Esophagus squamous epithelium (tissue), 5 donors: Measurements from ENCODE around the gene MICB. TPM values are rescaled to one million over a fixed set of nuclear protein-coding genes. Genes with fewer than 3 reads are reported as not detected.

ENCODE experiments used
- DNase-seq: peaks from one replicate; lab custom pipeline; 2025; lab: John Stamatoyannopoulos, UW
- H3K27ac ChIP-seq, 4 donors: fragments of 200-600 bp; sonication (generic); one replicate each; pipeline ENCODE4 v1.5.1; 2016 to 2019; ENCODE audit warnings: mild to moderate bottlenecking in 1 of 4
- H3K27me3 ChIP-seq, 4 donors: fragments of 200-600 bp; sonication (generic); 1 replicate in 3 of 4; 2 replicates in 1 of 4; pipeline versions ENCODE4 v1.5.1 to v1.6.0; 2017 to 2021; ENCODE audit warnings: antibody characterized with exemption in 1 of 4
- H3K36me3 ChIP-seq, 3 donors: fragments of 200-600 bp; sonication (generic); one replicate each; pipeline ENCODE4 v1.5.1; 2016 to 2019
- H3K4me1 ChIP-seq, 3 donors: fragments of 200-600 bp; sonication (generic); one replicate each; pipeline ENCODE4 v1.5.1; 2017 to 2019
- H3K4me3 ChIP-seq, 4 donors: fragments of 200-600 bp; sonication (generic); 1 replicate in 3 of 4; 2 replicates in 1 of 4; pipeline ENCODE4 v1.5.1; 2016 to 2019; ENCODE audit warnings: mild to moderate bottlenecking in 2 of 4, moderate library complexity in 1 of 4
- H3K9me3 ChIP-seq, 3 donors: fragments of 200-600 bp; sonication (generic); one replicate each; pipeline ENCODE4 v1.5.1; 2016 to 2019
- POLR2A ChIP-seq, 4 donors: fragments of 450-650 bp; IDR thresholded peaks; one replicate each; pipeline ENCODE4 v1.6.1; 2017; ENCODE audit warnings: antibody characterized with exemption in 4 of 4, mild to moderate bottlenecking in 4 of 4, moderate library complexity in 3 of 4
- WGBS, 2 donors: methylation state at CpG; one replicate each; pipeline ENCODE4 v1.1.5; 2018; 5-methylcytosine and 5-hydroxymethylcytosine counted together
- intact Hi-C: fragments of 100-400 bp; cut with DNase I; formaldehyde crosslinking; loops from one replicate; pipeline ENCODE4 v1.15.0; 2022
- total RNA-seq, 4 donors: library from RNA; depleted of rRNA; stranded (reverse); fragments of >200 nt; gene quantifications; one replicate each; pipeline ENCODE4 v1.1.0, GENCODE V29; 2016
- TF ChIP-seq, protein P1 (sequence below), 6 experiments: fragments of 450-650 bp in 4 of 6; fragments of 200-600 bp in 2 of 6; sonication (generic) in 2 of 6; IDR thresholded peaks; one replicate each; pipeline ENCODE4 v1.5.1; 2016 to 2019; ENCODE audit warnings: antibody characterized with exemption in 6 of 6, mild to moderate bottlenecking in 4 of 6, moderate library complexity in 4 of 6
- donor health status: DM: yes; HTN: yes; CAD: no.

The MICB gene
- total RNA-seq, 4 donors from 2014 or later, result 0.23 to 2.6 (median 2.1) TPM

DNA sequence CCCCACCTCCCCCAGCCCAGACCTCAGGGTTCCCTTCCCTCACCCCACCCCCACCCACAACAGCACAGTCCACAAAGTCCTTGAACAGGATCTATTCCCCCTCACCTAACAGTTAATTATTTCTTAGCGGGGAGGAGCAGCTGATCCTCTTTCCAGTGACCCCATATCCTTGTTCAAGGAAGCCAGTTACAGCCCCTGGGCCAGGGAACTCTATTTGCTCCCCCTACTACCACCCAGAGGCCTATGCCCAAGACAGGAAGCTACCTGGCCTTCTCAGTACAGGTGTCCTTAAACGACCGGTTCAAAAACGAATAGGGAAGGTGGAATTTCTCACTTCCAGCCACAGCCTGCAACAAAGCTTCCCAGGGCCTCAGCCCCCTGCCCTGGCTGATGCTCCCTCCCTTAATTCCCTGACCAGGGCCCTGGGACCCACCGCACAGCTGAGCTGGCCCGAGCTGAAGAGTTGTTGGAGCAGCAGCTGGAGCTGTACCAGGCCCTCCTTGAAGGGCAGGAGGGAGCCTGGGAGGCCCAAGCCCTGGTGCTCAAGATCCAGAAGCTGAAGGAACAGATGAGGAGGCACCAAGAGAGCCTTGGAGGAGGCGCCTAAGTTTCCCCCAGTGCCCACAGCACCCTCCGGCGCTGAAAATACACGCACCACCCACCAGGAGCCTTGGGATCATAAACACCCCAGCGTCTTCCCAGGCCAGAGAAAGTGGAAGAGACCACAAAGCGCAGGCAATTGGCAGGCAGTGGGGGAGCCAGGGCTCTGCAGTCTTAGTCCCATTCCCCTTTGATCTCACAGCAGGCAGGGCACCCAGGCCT is 31.6 kb downstream of the MICB start:
- no peak overlapping the region for H3K27ac ChIP-seq
- no peaks in the 10 kb centered on the region for H3K27me3 ChIP-seq
- no peak overlapping the region for H3K4me3 ChIP-seq
- no peaks in the 10 kb centered on the region for H3K9me3 ChIP-seq
- intact Hi-C loops, result no loop called here
- no peak for DNase-seq
- no CpG with 5 or more reads among the region's 12 CpGs for WGBS, 2 donors
- peaks cover 11 to 57% (median 46%) of the 10 kb centered on the region in 3 donors for H3K36me3 ChIP-seq
- TF ChIP-seq POLR2A (IDR thresholded peaks at IDR 0.05), result no peak
- TF ChIP-seq, protein P1, sequence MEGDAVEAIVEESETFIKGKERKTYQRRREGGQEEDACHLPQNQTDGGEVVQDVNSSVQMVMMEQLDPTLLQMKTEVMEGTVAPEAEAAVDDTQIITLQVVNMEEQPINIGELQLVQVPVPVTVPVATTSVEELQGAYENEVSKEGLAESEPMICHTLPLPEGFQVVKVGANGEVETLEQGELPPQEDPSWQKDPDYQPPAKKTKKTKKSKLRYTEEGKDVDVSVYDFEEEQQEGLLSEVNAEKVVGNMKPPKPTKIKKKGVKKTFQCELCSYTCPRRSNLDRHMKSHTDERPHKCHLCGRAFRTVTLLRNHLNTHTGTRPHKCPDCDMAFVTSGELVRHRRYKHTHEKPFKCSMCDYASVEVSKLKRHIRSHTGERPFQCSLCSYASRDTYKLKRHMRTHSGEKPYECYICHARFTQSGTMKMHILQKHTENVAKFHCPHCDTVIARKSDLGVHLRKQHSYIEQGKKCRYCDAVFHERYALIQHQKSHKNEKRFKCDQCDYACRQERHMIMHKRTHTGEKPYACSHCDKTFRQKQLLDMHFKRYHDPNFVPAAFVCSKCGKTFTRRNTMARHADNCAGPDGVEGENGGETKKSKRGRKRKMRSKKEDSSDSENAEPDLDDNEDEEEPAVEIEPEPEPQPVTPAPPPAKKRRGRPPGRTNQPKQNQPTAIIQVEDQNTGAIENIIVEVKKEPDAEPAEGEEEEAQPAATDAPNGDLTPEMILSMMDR (IDR thresholded peaks at IDR 0.05), result no peak
- no peaks in the 10 kb centered on the region for H3K4me1 ChIP-seq

GRCh38 chr6:31530659-31531058 is 32.7 kb downstream of the MICB start:
- Histone ChIP-seq H3K4me3 (no peak overlapping the region), H3K4me1 (no peaks in the 10 kb centered on the region), H3K36me3 (peaks cover 20 to 68% (median 56%) of the 10 kb centered on the region in 3 donors), H3K27me3 (no peaks in the 10 kb centered on the region), H3K27ac (no peak overlapping the region), H3K9me3 (no peaks in the 10 kb centered on the region)
- no peak for DNase-seq
- WGBS, 2 donors, result 66 to 74% methylated on average over 5 of the region's 6 CpGs
- intact Hi-C loops, result no loop called here
- TF ChIP-seq, protein P1 (IDR thresholded peaks at IDR 0.05), result no peak
- no peak for TF ChIP-seq POLR2A (IDR thresholded peaks at IDR 0.05)

GRCh38 chr6:31531162-31531561 is 33.2 kb downstream of the MICB start:
- no peaks in the 10 kb centered on the region for H3K27me3 ChIP-seq
- no peak overlapping the region for H3K4me3 ChIP-seq
- 79 to 93% methylated on average over 4 to 7 of the region's 7 CpGs for WGBS, 2 donors
- intact Hi-C loops, result no loop called here
- no peak for TF ChIP-seq POLR2A (IDR thresholded peaks at IDR 0.05)
- TF ChIP-seq, protein P1 (IDR thresholded peaks at IDR 0.05), result no peak
- no peaks in the 10 kb centered on the region for H3K9me3 ChIP-seq
- peaks cover 0 to 3% (median 0%) of the 10 kb centered on the region in 3 donors for H3K4me1 ChIP-seq
- no peak overlapping the region for H3K27ac ChIP-seq
- peaks cover 25 to 73% (median 61%) of the 10 kb centered on the region in 3 donors for H3K36me3 ChIP-seq
- DNase-seq, result no peak

DNA sequence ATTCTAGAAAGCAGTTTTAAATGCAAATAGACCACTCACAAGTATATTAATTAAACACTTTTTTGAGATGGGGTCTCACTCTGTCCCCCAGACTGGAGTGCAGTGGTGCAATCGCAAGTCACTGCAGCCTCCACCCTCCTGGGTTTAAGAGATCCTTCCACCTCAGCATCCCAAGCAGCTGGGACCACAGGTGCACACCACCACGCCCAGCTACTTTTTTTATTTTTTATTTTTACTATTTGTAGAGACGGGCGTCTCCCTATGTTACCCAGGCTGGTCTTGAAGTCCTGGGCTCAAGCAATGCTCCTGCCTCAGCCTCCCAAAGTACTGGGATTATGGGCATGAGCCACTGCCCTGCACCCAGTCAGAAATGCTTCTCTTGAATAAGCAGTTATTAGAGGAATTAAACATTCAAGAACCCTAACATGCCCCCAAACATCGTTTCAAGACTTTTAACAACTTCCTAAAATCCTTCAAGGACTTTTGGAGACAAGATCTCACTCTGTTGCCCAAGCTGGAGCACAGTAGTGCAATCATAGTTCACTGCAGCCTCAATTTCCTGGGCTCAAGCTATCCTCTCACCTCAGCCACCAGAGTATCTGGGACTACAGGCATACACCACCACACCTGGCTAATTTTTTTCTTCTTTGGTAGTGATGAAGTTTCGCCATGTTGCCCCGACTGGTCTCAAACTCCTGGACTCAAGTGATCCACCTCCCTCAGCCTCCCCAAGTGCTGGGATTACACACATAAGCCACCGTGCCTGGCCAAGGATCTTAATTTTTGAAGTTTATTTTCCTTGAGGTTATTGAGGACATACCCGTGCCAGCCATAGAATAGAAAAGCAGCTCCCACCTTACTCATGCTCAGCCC is 34.1 kb downstream of the MICB start:
- Histone ChIP-seq H3K36me3 (peaks cover 34 to 82% (median 69%) of the 10 kb centered on the region in 3 donors), H3K27ac (no peak overlapping the region), H3K4me1 (peaks cover 0 to 12% (median under 1%) of the 10 kb centered on the region in 3 donors), H3K9me3 (no peaks in the 10 kb centered on the region), H3K27me3 (no peaks in the 10 kb centered on the region), H3K4me3 (no peak overlapping the region)
- TF ChIP-seq, protein P1 (IDR thresholded peaks at IDR 0.05), result no peak
- TF ChIP-seq POLR2A (IDR thresholded peaks at IDR 0.05), result no peak
- WGBS, 2 donors, result 61 to 68% methylated on average over 9 of the region's 9 CpGs
- no peak for DNase-seq
- intact Hi-C loops, result no loop called here
